ENCODE results near the gene TM9SF4.

Gene TM9SF4, protein sequence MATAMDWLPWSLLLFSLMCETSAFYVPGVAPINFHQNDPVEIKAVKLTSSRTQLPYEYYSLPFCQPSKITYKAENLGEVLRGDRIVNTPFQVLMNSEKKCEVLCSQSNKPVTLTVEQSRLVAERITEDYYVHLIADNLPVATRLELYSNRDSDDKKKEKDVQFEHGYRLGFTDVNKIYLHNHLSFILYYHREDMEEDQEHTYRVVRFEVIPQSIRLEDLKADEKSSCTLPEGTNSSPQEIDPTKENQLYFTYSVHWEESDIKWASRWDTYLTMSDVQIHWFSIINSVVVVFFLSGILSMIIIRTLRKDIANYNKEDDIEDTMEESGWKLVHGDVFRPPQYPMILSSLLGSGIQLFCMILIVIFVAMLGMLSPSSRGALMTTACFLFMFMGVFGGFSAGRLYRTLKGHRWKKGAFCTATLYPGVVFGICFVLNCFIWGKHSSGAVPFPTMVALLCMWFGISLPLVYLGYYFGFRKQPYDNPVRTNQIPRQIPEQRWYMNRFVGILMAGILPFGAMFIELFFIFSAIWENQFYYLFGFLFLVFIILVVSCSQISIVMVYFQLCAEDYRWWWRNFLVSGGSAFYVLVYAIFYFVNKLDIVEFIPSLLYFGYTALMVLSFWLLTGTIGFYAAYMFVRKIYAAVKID

DNA sequence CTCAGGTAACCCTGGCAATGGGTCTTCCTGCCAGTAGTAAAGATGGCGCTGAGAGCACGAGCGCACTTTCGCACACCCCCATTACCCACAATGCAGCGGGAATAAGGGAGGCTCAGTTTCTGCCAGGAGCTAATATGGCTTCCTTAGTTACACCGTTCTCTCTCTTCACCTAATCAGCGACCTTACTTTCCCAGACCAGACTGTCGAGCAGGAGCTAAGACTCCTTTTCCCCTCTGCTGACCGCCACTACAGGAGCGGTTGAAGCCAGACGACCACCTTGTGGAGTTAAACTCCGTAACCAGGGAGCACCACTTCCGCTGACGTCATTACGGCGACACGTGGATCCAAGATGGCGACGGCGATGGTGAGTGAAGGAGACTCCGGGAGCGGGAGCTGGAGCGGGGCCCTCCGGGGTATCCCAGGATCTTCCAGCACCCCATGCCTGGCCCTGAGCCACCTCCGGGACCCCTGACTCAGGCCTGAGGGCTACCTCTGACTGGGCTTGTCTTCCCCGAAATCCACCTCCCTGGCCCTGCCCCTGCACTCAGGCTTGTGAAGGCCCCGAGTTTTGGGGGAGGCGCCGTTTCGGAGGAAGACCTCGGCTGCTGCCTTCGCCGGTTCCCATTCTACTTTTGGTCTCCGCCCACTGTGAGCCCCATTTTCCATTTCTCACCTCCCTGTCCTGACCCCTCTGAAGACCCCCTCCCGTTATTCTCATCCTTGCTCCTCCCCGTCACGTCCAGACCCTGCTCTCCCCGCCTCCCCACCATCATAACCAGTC, at the start of gene TM9SF4:
Gene TM9SF4 (plus strand): TSS at position 323 of the 781 bp plus-strand sequence. CDS start 27 bp downstream, at position 350.
- peak; percentile 81 for DNase-seq (ENCODE audit: low read depth, low spot score)

DNA sequence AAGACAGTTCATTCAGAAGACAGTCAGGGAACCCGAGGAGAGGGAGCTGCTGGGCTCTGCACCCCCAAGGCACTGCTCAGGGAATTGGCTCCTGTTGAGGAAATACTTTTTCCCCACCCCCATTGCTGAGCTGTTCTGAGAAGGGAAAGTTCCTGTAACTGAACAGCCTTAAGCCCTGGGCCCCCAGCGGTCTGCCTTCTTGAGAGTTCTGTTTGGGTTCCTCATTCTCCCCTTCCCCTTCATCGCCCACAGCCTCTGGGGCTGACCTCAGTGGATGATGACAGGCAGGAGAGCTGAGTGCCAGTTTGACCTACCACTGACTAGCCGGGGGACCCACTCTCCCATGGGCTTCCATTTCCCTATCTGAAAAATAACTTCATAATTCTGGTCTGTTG, 46.7 kb upstream of the TM9SF4 start:
- no peak for DNase-seq (ENCODE audit: low read depth, low spot score)

DNA sequence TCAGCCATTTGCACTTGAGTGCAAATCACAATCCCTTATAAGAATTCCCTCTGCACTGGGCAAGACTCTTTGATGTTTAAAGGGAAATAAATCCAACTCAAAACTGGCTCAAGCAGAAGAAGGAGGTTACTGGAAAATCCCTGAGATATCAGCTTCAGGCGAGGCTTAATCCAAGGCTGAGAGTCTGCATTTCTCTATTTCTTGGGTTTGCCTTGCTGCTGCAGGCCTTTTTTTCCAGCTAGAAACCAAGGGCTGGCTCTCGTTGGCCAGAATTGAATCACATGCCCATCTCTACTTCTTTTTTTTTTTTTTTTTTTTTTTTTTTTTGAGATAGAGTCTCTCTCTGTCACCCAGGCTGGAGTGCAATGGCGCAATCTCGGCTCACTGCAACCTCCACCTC, 45.8 kb upstream of the TM9SF4 start:
- DNase-seq (ENCODE audit: low read depth, low spot score) = no peak

DNA sequence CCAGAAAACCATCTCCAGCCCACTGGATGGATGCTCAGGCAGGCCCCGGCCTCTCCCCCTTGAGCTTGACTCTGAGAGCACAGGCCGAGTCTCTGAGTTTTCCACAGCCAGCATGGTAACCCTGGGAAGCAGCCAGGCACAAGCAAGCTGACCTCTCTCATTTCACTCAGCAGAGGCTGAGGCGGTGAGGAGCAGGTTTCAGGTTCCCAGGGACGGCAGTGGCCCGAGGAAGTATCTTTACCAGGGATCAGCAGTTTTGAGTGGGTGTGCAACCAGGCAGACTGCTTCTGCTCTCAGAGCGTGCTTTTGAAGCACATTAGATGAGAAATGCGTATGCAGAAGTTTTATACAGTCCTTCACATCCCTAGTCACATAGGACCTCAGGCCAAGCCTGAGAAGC, 44.8 kb upstream of the TM9SF4 start:
- DNase-seq (ENCODE audit: low read depth, low spot score) = no peak

DNA sequence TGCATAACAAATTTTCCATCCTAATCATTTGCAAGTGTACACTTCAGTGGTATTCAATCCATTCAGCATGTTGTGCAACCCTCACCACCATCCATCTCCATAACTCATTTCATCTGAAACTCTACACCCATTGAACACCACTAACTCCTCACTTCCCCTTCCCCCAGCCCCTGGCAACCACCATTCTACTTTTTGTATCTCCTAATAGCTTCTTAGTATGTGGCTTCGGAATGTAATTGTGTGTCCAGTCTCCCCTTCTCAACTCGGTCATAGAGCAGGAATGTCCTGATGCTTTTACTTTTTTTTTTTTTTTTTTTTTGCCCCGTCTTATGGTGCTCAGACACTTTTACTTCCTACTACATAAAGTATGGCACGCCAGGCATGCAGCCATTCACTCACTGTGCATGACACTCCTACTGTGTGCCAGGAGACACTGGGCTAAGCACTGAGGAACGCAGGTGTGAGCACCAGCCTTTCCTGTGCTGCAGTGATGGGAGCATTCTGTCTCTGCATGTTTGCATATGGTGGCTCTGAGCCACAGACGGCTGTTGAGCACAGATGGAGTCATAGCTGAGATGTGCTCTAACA, 42.2 kb upstream of the TM9SF4 start:
- no peak for DNase-seq (ENCODE audit: low read depth, low spot score)

DNA sequence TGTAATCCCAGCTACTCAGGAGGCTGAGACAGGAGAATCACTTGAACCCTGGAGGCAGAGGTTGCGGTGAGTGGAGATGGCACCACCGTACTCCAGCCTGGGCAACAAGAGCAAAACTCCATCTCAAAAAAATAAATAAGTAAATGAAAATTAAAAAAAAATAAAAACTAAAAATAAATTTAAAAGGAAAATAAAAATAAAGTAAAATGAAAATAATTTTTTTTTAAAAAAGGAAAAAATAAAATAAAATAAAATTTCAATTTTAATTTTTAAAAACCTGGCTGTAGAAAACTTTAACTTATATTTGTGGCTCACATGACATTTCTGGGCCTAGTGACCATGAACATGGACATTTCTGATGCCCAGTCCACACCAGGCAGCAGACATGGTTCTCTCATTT, 41.3 kb upstream of the TM9SF4 start:
- no peak for DNase-seq (ENCODE audit: low read depth, low spot score)

DNA sequence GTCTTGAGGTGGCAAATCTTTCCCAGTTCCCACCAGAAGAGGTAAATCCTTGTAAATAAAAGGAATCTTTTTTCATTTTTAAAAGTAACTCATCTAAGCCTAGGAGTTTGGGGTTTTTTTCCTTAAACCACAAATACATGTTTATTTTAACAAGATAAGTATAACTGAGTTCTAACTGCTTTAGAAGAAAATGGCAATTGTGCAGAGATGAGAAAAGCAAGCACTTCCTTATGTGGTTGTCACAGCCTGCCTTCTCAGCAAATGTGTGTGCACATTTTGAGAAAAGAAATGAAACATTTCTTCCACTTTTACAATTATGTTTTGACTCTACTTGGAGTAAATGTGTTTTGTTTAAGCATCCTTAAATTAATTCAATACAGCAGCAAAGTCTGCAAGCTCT, 39.8 kb upstream of the TM9SF4 start:
- DNase-seq (ENCODE audit: low read depth, low spot score) = no peak

DNA sequence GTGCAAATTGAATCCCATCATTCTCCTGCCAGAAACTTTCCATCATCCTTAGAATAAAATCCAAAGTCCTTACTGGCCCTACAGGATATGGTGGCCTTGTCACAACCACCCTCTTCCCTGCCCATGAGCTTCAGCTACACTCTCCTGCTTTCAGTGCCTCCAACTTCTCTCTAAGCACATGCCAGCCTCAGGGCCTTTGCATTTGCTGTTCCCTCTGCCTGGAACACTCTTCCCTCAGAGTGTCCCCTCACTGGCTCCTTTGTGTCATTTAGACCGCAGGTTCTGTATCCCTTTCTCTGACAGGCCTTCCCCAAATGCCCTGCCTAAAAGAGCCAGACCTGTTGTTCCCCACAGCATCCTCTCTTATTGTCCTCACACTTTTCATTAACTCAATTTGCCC, 39.2 kb upstream of the TM9SF4 start:
- DNase-seq (ENCODE audit: low read depth, low spot score) = no peak

DNA sequence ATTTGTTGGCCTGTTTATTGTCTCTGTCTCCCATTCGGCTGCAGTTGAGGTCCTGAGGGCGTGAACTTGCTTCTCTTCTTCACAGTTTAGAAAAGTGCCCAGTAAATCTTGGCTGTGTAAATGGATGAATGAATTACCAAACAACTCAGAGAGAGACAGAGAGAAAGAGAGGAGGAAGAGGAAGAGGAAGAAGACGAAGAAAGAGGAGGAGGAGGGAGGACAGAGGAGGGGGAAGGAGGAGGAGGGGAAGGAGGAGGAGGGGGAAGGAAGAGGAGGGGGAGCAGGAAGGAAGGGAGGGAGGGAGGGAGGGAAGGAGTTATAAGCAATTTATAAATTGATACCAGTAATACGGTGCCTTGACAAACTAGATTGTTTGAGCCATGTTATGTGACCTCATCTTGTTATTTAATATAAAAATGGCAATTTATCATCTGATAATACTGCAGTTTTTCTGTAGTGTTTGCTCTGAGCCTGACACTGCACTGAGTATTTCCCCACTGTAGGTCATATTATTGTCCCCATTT, 38.8 kb upstream of the TM9SF4 start:
- no peak for DNase-seq (ENCODE audit: low read depth, low spot score)

DNA sequence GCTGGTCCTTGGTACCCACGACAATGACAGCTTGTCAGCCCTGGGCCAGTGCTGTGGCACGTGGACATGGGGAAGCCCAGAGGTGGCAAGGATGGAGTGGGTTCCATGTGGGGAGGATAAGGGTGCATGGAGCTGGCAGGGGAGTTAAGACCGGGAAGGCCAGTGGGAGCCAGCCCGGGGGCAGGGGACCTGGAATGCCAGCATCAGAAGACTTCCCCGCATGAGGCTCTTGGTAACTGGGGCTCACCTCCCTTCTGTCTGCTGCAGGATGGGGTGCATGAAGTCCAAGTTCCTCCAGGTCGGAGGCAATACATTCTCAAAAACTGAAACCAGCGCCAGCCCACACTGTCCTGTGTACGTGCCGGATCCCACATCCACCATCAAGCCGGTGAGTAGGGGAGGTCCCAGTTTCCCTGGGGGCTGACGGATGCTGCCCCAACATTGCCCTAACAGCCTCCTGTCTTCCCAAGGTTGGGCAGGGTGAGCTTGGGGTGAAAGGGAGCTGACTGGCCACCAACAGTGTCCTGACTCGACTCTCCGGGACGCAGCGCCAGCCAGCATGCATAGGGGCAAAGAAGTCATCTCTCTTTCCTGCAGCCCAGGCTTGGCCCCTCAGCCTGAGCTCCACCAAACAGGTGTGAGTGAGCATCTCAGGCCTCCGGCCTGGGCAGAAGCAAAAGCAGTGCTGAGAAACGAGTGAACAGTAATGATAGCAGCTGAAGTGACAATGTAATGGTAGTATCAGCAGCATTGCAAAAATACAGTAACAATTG, 37.9 kb upstream of the TM9SF4 start:
- no peak for DNase-seq (ENCODE audit: low read depth, low spot score)

DNA sequence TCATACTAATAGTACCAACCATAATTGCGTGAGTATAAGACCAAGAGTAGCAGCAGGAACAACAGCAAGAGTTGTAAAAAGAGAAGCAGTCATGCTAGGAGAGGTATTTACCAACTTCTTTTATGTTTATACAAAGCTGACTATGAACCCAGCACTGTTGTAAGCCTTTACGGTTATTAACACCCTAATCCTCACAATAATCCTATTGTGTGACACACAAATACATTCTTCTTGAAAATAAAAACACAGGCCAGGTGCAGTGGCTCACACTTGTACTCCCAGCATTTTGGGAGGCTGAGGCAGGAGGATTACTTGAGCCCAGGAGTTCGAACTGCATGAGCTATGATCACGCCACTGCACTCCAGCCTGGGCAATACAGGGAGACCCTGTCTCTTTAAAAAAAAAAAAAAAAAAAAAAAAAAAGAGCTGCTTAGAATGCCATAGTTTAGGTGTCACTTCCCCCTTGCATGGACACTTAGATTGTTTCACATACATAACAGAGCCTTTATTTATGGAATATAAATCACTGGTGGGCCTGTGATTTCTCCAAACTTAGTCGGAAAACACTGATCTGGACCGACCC, 37.3 kb upstream of the TM9SF4 start:
- DNase-seq (ENCODE audit: low read depth, low spot score) = no peak

DNA sequence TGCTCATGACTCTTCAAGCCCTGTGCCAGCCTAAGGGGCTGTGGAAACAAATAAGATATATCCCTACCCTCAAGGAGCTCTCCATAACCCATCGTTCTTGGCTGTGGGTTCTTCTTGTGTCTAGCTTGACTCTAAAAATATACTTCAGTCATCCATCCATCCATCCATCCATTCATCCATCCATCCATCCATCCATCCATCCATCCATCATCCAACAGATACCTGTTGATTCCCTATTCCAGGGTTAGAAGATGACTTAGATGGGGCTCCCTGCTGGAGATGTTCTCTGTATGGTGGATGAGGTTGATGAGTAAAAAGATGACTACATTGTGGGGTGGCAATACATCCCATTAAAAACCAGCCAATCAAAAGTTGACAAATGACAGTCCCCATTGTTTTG, 34.0 kb upstream of the TM9SF4 start:
- no peak for DNase-seq (ENCODE audit: low read depth, low spot score)

DNA sequence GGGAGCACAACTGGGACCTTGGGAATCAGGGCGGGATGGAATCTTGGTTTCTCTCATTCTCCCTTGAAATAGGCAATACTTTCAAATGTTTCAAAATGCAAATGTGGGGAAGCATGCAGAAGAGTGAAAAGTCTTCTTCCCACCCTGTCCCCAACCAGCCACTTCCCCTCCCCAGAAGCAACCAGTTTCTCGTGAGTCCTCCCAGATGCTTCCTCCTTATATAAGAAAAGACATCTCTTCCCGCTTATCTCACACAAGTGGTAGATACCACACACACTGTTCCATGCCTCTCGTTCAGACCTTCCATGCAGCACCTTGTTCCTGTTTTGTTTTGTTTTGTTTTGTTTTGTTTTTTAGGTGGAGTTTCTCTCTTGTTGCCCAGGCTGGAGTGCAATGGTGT, 32.3 kb upstream of the TM9SF4 start:
- no peak for DNase-seq (ENCODE audit: low read depth, low spot score)

DNA sequence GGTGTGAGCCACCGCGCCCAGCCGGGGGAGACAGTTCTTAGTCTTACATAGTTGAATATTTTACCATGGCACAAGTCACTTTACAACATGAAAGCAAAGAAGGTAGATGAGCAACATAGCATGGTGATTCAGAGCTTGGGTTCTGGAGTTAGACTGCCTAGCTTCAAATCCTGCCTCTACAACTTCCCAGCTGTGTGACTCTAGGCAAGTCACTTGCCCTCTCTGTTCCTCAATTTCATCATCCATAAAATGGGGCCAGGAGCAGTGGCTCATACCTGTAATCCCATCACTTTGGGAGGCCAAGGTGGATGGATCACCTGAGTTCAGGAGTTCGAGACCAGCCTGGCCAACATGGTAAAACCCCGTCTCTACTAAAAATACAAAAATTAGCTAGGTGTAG, 31.2 kb upstream of the TM9SF4 start:
- DNase-seq (ENCODE audit: low read depth, low spot score) = no peak

DNA sequence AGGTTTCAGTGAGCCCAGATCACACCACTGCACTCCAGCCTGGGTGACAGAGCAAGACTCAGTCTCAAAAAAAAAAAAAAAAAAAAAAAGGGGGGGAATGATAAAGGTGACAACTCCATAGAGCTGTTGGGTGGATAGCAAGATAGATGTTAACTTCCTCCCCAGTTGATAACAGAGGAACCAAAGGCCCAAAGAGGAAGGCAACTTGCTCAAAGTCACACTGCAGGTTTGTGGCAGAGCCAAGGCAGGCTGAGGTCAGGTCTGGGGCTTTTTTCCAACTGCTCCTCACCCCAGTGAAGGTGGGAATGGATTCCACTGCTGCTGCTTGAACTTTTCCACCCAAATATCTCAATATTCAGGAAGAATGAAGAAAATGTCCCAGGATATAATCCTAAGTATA, 30.7 kb upstream of the TM9SF4 start:
- no peak for DNase-seq (ENCODE audit: low read depth, low spot score)

DNA sequence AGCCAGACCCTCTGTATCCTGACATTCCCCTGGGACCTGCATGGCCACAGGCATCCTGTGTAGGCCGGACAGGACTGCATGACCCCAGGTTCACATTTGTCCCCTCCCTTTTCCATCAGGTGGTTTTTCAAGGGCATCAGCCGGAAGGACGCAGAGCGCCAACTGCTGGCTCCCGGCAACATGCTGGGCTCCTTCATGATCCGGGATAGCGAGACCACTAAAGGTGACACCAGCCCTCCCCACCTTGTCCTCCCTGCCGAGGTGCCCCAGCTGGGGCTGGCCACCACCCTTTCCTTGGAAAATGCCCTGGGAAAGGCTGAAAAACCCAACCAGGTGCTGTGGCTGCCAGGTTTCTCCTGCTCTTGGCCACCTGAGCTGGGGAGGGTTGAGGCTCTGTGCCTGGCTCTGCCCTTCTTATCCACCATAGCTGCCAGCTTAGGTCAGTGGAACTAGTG, 29.8 kb upstream of the TM9SF4 start:
- no peak for DNase-seq (ENCODE audit: low read depth, low spot score)

DNA sequence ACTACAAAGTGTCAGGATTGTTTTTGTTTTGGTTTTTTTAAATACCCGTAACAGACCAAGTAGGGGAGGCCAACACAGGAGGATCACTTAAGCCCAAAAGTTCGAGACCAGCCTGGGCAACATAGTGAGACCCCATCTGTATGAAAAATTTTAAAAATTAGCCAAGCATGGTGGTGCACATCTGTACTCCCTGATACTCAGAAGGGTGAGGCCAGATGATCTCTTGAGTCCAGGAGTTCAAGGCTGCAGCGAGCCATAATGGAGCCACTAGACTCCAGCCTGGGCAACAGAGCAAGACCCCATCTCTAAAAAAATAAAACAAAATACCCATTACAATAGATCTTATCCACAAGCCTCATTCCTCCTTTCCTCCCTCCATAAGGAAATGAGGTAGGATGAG, 28.7 kb upstream of the TM9SF4 start:
- DNase-seq (ENCODE audit: low read depth, low spot score) = no peak

DNA sequence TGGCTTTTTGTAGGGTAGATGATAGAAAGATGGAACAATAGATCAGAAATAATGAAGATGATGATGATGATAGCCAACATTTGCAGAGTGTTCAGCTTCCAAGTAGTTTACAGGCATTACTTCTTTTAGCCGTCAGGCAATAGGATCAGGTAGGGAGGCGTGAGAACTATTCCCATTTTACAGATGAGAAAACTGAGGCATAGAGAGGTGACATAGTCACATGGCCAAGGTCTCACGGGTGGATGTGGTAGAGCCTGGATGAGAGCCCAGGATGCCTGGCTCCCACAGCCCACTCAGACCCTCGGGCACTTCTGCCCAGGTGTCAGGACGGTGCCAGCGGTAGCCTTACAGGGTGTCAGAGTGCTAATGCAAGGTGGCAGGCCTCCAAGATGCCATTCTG, 26.0 kb upstream of the TM9SF4 start:
- DNase-seq (ENCODE audit: low read depth, low spot score) = no peak

DNA sequence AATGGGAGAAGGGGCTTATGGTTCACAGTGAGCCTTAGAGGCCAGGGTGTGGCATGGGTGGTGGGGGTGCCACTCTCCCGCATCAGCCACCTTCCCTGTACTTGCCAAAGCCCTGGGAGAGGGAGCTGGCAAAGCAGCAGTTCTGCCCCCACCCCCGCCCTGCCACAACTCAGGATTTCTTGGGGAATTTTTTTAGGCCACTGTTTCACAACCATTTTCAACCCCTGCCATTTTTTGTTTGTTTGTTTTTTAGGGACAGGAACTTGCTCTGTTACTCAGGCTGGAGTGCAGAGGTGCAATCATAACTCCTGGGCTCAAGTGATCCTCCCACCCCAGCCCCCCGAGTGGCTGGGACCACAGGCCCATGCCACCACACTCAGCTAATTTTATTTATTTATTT, 22.4 kb upstream of the TM9SF4 start:
- no peak for DNase-seq (ENCODE audit: low read depth, low spot score)

DNA sequence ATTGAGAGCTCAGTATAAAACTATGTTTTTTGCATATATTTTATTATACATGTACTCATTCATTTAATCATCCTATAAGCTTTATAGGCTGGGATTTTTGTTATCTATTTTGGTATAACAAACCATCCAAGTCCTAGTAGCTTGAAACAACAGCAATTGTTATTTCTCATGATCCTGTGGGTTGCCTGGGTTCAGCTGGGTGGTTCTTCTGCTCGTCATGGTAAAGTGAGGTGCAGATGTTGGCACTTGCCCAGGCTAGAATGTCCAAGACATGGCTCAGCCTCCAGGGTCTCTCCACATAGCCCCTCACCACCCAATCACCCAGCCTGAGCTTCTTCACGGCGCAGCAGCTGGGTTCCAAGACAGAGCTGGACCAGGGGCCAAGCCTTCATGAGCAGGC, 20.8 kb upstream of the TM9SF4 start:
- DNase-seq (ENCODE audit: low read depth, low spot score) = no peak
